NCI-H2196 (cell line): Measurements from ENCODE around the gene RXRB.
"Not testable (repeated sequence)": the region's sequence is repeated elsewhere in the genome, so short reads cannot be mapped to it uniquely, and the experiment has no call there.

Source experiments
- DNase-seq: peaks from one replicate; lab custom pipeline; 2025; ENCODE audit not compliant: unreplicated experiment; lab: John Stamatoyannopoulos, UW

The RXRB gene

DNA sequence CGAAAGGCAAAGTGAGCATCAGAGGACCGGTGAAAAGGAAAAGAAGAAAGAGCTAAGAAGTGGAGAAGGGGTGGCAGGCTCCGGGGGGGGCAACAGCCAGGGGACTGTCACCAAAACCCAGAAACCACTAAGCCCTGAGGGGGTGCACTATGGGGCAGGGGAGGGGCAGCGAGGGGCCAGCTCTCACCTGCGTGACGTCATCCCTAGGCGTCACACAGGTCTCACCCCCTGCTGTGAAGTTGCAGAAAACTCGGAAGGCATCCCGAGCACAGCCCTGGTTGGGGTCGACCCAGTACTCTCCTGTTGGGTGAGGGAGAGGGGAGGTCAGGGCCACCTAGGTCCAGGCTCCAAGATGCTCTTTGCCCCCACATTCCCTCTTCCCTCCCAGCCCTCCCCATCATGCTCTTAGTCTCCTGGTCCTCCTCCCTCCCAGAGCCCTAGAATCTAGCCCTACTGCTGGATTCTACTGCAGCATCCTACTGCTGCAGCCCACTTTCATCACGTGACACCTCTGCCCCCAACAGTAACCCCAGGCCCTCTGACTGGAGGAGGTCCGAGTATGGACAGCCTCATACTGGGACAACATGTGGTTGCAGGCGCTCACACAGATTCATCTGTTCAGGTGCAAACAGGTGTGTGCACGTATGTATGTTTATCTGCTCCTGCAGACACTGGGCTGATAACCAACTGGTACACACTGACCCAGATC lies 35.6 kb downstream of the RXRB start:
- DNase-seq = no peak

DNA sequence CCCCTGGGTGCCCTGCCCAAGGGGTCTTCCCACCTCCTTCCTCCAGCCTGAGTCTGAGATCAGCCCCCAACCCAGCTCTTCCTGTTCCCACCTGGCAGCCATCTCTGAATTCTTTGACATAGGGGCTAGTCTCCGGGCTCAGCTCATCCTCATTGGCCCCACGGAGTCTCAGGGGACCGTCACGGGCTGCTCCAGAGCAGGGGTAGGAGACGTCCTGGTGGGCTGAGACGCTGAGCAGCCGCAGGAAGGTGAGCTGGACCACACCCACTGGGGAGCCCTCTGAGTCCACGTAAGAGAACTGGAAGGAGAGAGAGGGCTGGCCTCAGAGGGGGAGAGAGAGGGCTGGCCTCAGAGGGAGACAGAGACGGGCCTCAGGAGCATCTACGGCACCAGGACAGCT lies 36.3 kb downstream of the RXRB start:
- DNase-seq = no peak

DNA sequence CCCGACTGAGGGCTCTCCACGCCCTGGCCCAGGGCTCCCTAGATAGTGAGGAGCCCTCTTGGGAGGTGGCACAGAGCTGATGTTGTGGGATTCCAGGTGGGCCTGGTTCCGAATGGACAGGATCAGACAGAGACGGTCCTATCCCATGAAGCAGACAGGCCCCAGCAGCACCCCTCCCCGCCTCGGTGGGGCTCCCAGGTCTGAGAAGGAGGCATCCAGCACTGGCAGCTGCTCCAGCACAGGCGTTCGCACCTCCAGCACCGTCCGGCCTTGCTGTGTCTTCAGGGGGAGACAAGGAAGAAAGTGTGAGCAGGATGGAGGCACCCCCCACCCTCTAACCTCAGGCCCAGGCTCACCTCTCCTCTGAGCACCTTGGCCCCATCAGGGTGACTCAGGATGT lies 36.9 kb downstream of the RXRB start:
- no peak for DNase-seq

- peak; percentile 85 for DNase-seq
Measured at GRCh38 chr6:33161354-33162331, 38.8 kb downstream of the RXRB start.

GRCh38 chr6:33160728-33161344 lies 39.6 kb downstream of the RXRB start:
- peak; percentile 92 for DNase-seq

- no peak for DNase-seq
Measured at GRCh38 chr6:33160096-33160495, 40.4 kb downstream of the RXRB start.

DNA sequence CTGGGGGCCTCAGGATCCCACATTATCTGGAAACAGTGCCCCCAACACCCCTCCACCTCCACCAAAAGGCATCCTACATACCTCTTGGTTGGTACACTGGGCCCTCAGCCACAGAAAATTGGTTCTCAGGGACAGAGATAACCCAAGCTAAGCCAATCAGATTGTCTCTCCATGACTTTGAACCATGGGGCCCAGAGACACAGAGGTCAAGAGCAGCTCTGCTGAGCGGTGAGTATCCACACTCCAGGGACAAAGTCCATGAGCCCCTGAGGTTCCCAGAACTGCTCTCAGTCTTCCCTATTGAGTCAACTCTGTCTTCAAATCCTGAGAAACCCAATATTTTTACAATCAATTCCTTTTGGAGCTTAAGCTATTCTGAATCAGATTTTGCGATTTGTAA lies 43.5 kb downstream of the RXRB start:
- no peak for DNase-seq

GRCh38 chr6:33156561-33156960 lies 43.9 kb downstream of the RXRB start:
- DNase-seq = no peak

DNA sequence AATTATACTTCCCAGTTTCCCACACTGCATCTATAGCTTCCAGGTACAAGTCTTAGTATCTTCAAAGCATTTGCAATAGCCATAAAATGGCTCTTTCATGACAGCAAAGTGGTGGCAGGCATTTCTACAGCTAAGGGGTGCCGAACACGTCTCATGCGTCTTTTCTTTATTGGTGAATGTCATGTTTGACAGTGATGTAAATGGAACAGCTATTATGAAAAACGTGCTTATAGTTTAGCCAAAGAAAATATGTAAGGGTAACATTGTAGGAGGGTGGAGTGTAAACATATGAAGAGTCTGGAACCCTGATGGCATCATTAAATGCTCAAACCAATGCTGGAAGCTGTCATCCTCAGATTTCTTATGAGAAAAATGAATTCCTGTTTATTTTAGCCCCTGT lies 46.1 kb downstream of the RXRB start:
- DNase-seq = no peak

DNA sequence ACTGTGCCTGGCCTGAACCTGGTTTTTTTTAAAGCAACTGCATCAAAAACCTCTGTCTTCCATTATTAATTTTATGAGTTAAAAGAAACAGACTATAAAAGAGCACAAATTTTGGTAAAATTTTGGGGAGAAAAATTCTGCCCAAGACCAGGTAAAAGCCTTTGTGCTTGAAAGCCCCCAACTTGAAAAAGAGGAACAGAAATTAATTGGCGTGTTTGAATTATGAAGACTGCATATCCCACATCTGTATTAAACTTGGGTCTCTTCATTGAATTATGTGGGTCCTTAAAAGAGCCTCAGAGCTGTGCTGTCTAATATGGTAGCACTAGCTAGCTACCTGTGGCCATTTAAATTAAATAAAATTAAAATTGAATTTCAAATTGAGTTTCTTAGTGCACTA lies 49.4 kb downstream of the RXRB start:
- DNase-seq = no peak

DNA sequence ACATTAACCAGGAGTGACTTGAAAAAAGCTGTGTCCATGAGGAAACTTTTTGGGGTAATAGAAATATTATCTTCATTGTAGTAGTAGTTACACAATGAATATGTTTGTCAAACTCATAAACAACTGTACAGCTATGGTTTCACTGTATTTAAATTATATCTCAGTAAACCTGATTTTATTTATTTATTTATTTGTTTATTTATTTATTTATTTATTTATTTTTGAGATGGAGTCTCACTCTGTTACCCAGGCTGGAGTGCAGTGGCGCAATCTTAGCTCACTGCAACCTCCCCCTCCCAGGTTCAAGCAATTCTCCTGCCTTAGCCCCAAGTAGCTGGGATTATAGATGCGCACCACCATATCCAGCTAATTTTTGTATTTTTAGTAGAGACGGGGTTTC lies 49.9 kb downstream of the RXRB start:
- DNase-seq = not testable (repeated sequence)

DNA sequence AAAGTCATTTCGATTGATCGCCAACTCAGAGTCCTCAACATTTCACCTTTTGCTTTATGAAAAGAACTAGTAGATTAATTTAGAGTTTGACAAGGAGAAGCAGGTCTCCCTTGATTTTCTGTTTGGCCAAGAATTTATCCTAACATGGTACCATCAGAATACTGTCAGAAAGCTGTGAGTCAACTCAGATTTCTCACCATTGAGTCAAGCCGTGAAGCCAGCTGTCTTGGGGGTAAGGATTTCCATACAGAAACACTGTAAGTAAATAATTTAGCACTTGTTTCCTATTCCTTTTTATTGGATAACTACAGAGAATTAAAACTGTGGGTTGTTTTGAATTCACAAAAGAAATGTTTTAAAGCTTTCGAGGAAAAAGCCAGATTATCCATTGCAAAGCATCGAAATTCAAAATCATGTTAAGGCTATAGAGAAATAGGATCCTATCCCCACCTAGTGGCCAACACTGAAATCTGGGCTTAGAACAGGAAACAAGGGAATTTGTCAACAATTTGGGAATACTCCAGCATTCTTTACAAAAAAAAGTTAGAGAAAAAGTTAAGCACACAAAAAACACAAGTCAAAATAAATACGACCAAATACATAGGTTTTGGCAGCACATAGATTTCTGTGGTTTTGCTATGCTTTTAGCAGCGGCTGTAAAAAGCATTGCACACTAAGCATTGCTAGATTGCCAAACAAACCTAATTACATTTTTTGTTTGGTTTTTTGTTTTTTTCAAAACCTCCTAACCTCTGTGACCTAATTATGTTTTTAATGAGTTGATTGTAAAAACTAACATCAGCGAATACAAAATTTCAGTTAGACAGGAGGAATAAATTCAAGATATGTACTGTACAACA lies 52.4 kb downstream of the RXRB start:
- DNase-seq = peak; percentile 46

DNA sequence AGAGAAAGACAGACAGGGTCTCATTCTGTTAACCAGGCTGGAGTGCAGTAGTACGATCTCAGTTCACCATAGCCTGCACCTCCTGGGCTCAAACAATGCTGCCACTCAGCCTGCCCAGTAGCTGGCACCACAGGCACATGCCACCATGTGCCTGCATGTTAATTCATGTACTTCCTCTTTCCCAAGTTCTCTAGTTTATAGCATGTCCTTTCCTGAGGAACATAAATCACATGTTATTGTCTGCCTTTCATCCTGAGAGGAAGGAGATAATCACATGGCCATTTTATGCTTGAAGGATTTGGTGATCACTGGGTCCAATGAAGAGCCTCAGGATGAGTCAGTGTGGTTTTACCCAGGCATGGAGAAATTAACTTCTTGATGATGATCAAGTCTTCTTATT lies 56.1 kb downstream of the RXRB start:
- DNase-seq = no peak
